HepG2 (cell line): ENCODE results near the gene CD300LG. TPM values are rescaled to one million over a fixed set of nuclear protein-coding genes. Genes with fewer than 3 reads are reported as not detected.
A peak's percentile ranks its signal among the peaks of the same experiment; 100 is the strongest.

ENCODE experiments used
- ATRX ChIP-seq: sonication (generic); formaldehyde crosslinking; IDR thresholded peaks from 2 replicates; pipeline ENCODE4 v1.4.0; 2020; ENCODE audit warnings: missing genetic modification reagents, borderline replicate concordance
- DR1 ChIP-seq: sonication (generic); formaldehyde crosslinking; IDR thresholded peaks from 2 replicates; pipeline ENCODE4 v1.8.0; 2021; ENCODE audit warnings: mild to moderate bottlenecking, missing genetic modification reagents, inconsistent platforms
- EHMT2 ChIP-seq: fragments of 200-600 bp; sonication (generic); IDR thresholded peaks from 2 replicates; pipeline ENCODE4 v1.7.0; 2017; ENCODE audit warnings: antibody characterized with exemption, low read depth, low read length, borderline replicate concordance
- ELK4 ChIP-seq: sonication (generic); formaldehyde crosslinking; IDR thresholded peaks from 2 replicates; pipeline ENCODE4 v1.9.0; 2021; ENCODE audit warnings: missing genetic modification reagents, borderline replicate concordance
- HBP1 ChIP-seq: IDR thresholded peaks from 2 replicates; pipeline ENCODE4 v1.6.1; 2016; ENCODE audit warnings: low read depth, control low read depth
- HNF1A ChIP-seq, 2 experiments: sonication (generic) in 1 of 2; formaldehyde crosslinking in 1 of 2; IDR thresholded peaks; 2 replicates each; pipeline versions ENCODE4 v1.4.0 to v1.6.1; 2016 to 2020; ENCODE audit warnings: borderline replicate concordance in 1 of 2, low read depth in 1 of 2, mild to moderate bottlenecking in 1 of 2, missing genetic modification reagents in 1 of 2
- HNRNPH1 ChIP-seq: fragments of 200-400 bp; formaldehyde crosslinking; optimal IDR thresholded peaks from 2 replicates; pipeline ENCODE3; 2017; ENCODE audit warnings: mild to moderate bottlenecking, low read depth, low read length
- NR2F1 ChIP-seq, 2 experiments: fragments of 450-650 bp in 1 of 2; formaldehyde crosslinking in 1 of 2; IDR thresholded peaks; 2 replicates each; pipeline versions ENCODE4 v1.5.0 to v1.6.1; 2016 to 2020; ENCODE audit warnings: mild to moderate bottlenecking in 1 of 2, missing compliant biosample characterization in 1 of 2, missing genetic modification reagents in 1 of 2, moderate library complexity in 1 of 2
- NRL ChIP-seq: sonication (generic); formaldehyde crosslinking; IDR thresholded peaks from 2 replicates; pipeline ENCODE4 v1.5.0; 2020; ENCODE audit warnings: missing genetic modification reagents, mild to moderate bottlenecking, moderate library complexity, borderline replicate concordance
- PHF5A ChIP-seq: IDR thresholded peaks from one replicate; pipeline ENCODE4 v1.6.1; 2018; ENCODE audit warnings: low read depth, missing genetic modification reagents; ENCODE audit not compliant: unreplicated experiment
- PITX1 ChIP-seq: sonication (generic); formaldehyde crosslinking; IDR thresholded peaks from 2 replicates; pipeline ENCODE4 v1.5.1; 2020; ENCODE audit warnings: mild to moderate bottlenecking, missing genetic modification reagents
- RELA ChIP-seq: sonication (generic); formaldehyde crosslinking; IDR thresholded peaks from 2 replicates; pipeline ENCODE4 v1.4.0; 2020; ENCODE audit warnings: missing genetic modification reagents
- TBX2 ChIP-seq: sonication (generic); formaldehyde crosslinking; IDR thresholded peaks from 2 replicates; pipeline ENCODE4 v1.5.0; 2020; ENCODE audit warnings: missing genetic modification reagents, mild to moderate bottlenecking, borderline replicate concordance
- ZNF207 ChIP-seq: fragments of 450-650 bp; IDR thresholded peaks from 2 replicates; pipeline ENCODE4 v1.6.1; 2016; ENCODE audit warnings: antibody characterized with exemption, borderline replicate concordance
- ZNF329 ChIP-seq: sonication (generic); formaldehyde crosslinking; IDR thresholded peaks from 2 replicates; pipeline ENCODE4 v1.9.0; 2021; ENCODE audit warnings: low read depth, mild to moderate bottlenecking, missing genetic modification reagents
- ZNF567 ChIP-seq: sonication (generic); formaldehyde crosslinking; IDR thresholded peaks from 2 replicates; pipeline ENCODE4 v1.8.1; 2023; ENCODE audit warnings: mild to moderate bottlenecking, missing genetic modification reagents, borderline replicate concordance
- ZNF570 ChIP-seq: sonication (generic); formaldehyde crosslinking; IDR thresholded peaks from 2 replicates; pipeline ENCODE4 v1.4.0; 2020; ENCODE audit warnings: mild to moderate bottlenecking, missing genetic modification reagents, borderline replicate concordance
- ZNF670 ChIP-seq: sonication (generic); formaldehyde crosslinking; IDR thresholded peaks from 2 replicates; pipeline ENCODE4 v1.8.0; 2022; ENCODE audit warnings: mild to moderate bottlenecking, missing genetic modification reagents, borderline replicate concordance
- ZNF790 ChIP-seq: sonication (generic); formaldehyde crosslinking; IDR thresholded peaks from 2 replicates; pipeline ENCODE4 v1.8.0; 2022; ENCODE audit warnings: missing genetic modification reagents, mild to moderate bottlenecking, borderline replicate concordance
- ZSCAN29 ChIP-seq: sonication (generic); formaldehyde crosslinking; conservative IDR thresholded peaks from 2 replicates; pipeline ENCODE4 v1.4.0; 2020; ENCODE audit warnings: mild to moderate bottlenecking, missing genetic modification reagents
- ZSCAN5A ChIP-seq: sonication (generic); formaldehyde crosslinking; IDR thresholded peaks from 2 replicates; pipeline ENCODE4 v1.8.0; 2022; ENCODE audit warnings: mild to moderate bottlenecking, missing genetic modification reagents, borderline replicate concordance
- ZSCAN9 ChIP-seq: IDR thresholded peaks from 2 replicates; pipeline ENCODE4 v1.6.1; 2016; ENCODE audit warnings: borderline replicate concordance
- polyA plus RNA-seq, 8 experiments: library from polyadenylated mRNA; depleted of rRNA in 3 of 8; stranded (reverse) in 7 of 8; unstranded in 1 of 8; fragments of >200 nt; fragmentation: Illumina TruSeq in 4 of 8; extraction: Trizol in 4 of 8; gene quantifications; 2 replicates each; pipeline versions ENCODE4 v1.2.1 to v1.2.3, GENCODE V29; 2011 to 2016; ENCODE audit warnings: low read depth in 4 of 8, missing spikeins in 1 of 8, mixed read lengths in 1 of 8; ENCODE audit not compliant: insufficient read depth in 1 of 8
- total RNA-seq, 5 experiments: library from RNA; depleted of rRNA; stranded (reverse); fragments of >200 nt; fragmentation: Illumina TruSeq; extraction: Trizol; gene quantifications; 2 replicates each; pipeline ENCODE4 v1.2.3, GENCODE V29; 2016; ENCODE audit warnings: low read depth in 1 of 5

The CD300LG gene
- total and polyA plus RNA-seq, 2 of the 13 experiments (the other 11 are each of a cell fraction or from before 2014, with no cell fraction given) = not detected

GRCh38 chr17:43801844-43802243, 45.1 kb upstream of the CD300LG start (continued):
- TF ChIP-seq ZSCAN29 (CRISPR knock-in tag) (no peak; the same call in 1 of the 2 replicates), HNF1A (IDR thresholded peaks at IDR 0.05; ENCODE audit: low read depth) (peak; percentile 77), HNF1A (CRISPR knock-in tag; IDR thresholded peaks at IDR 0.05; ENCODE audit: borderline replicate concordance) (peak; percentile 78), EHMT2 (no peak; the same call in 1 of the 2 replicates), PITX1 (peak; percentile 76; the same call in 1 of the 2 replicates), ZNF567 (CRISPR knock-in tag) (no peak), NR2F1 (CRISPR knock-in tag; IDR thresholded peaks at IDR 0.05) (peak; percentile 76 to 98), ZNF670 (CRISPR knock-in tag) (peak; percentile 65; the same call in 1 of the 2 replicates), ELK4 (CRISPR knock-in tag) (no peak), HBP1 (CRISPR knock-in tag) (no peak), RELA (no peak), ZNF207 (no peak), ZSCAN9 (CRISPR knock-in tag) (0 out of 2 replicates have a peak, but pooled peaks have one; percentile 25), ZNF570 (no peak), NRL (no peak), ATRX (CRISPR knock-in tag) (no peak), DR1 (CRISPR knock-in tag) (no peak), ZNF329 (CRISPR knock-in tag) (no peak), HNRNPH1 (no peak), ZNF790 (CRISPR knock-in tag) (no peak), TBX2 (CRISPR knock-in tag) (peak; percentile 96), PHF5A (CRISPR knock-in tag) (peak; percentile 72), ZSCAN5A (peak; percentile 91)
